Limb (tissue), 2 donors: ENCODE measurements around the gene MYO15A.

ENCODE experiments used
- DNase-seq, 2 donors: peaks; one replicate each; pipeline ENCODE4 v3.0.0-alpha.2; 2016; ENCODE audit errors: extremely low spot score in 2 of 2

MYO15A gene

GRCh38 chr17:18156976-18157280, 48.4 kb downstream of the MYO15A start:
- DNase-seq = no peak

DNA sequence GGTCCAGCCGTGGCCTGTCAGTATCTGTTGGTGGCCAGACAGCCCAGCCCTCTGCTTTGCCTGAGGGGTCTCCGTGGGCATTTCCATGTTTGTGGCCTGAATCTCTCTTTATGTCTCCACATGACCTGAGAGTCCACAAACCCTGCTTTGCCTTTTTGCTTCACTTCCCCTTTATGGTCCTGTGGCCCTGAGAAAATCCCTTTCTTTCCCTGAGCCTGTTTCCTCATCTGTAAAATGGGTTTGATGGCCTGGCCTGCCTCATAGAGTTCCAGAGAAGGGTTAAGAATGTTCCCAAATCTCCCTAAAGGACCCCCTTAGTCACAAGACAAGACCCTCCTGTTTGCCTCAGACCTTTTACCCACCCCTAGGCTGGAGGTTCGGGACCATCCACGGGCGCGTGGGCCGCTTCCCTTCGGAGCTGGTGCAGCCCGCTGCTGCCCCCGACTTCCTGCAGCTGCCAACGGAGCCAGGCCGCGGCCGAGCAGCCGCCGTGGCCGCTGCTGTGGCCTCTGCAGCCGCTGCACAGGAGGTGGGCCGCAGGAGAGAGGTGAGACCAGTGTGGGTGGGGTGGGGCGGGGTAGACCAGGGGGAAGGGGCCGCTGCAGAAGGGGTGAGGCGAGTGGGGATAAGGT, 48.9 kb downstream of the MYO15A start:
- DNase-seq = no peak

- peak; percentile 80 to 91 for DNase-seq
Observed at GRCh38 chr17:18158022-18158600, 49.6 kb downstream of the MYO15A start.

DNA sequence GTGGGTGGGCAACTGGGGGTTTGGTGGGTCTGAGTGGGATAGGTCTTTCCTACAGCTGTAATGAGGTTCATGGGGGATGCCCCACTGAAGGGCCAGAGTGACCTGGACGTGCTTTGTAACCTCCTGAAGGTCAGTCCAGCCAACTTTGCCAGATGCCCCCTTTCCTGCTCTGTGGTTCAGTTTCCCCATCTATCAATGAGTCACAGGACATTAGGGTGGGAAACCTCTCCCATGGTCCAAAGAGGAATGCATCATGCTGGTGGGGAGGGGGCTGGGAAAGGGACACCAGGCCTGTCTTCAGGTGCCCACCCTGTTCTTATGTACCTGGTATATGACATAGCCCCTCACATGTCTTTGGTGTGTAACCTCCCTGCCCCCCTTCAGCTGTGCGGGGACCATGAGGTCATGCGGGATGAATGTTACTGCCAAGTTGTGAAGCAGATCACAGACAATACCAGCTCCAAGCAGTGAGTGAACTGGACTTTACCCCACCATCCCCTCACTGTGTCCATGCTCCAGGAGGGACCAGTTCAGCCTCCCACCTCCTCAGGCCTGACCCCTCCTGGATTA, 51.1 kb downstream of the MYO15A start:
- DNase-seq = no peak

DNA sequence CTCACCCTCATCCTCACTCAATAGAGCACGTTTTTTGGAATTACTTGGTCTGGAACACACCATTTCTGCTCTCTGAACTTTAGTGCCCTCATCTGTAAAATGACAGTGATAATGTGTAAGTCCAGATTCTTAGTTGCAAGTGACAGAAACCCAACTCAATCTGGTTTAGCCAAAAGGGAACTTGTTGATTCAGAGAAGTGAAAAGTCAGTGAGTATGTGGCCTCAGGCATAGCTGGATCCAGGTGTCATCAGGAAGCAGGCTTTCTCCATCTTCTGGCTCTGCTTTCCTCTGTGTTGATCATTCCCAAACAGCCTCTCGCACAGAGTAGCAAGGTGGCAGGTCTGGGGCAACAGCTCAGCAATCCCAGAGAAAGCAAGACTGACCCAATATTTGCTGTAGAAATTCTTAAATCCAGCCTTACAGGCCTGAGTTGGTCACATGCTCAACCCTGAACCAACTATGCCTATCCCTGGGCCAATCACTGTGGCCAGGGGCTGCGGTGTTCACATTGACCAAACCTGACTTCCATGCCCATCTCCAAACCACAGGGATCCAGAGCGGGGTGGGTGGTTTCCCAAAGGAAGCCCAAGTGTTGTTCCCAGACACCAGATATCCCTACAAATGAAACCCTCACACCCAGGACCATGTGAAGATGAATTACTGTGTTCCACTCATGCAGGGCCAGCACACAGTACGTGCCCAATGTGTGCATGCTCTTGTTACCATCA, 51.7 kb downstream of the MYO15A start:
- DNase-seq = no peak

DNA sequence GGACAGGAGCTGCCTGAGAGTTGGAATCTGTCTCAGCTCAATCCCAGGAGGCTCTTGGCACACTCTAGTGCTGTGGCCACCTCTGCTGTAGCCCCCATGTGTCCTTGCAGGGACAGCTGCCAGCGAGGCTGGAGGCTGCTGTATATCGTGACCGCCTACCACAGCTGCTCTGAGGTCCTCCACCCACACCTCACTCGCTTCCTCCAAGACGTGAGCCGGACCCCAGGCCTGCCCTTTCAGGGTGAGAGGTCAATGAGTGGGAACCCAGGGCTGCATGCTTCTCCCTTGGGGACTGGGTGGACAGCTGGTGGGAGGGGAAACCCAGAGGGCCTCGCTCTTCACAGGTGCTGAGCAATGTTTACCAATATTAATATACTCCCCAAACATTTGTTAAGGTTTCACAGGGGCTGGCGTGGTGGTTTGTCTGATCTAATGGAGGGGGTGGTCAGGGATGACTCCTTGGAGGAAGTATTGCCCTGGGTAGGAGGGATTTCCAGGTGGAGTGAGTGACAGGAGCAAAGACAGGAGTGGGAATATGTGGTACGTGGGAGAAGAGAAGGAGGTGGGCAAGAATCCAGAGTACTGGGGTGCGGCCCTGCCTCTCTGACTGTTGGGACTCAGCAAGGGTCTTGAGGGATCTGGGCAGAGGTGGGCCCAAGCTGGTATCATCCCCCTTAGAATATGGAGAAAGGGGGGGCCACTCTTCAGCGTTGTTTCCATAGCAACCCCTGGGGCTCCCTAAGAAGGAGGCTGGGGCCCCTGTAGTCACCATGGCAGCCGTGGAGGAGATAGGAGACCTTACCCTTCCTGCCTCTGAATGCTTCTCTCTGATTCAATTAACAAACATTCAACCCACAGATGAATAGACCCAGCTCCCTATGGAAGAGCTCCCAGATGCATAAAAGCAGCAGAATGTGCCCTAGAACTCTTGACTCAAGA, 52.9 kb downstream of the MYO15A start:
- no peak for DNase-seq

- DNase-seq = no peak
Observed at GRCh38 chr17:18163547-18163946, 55.0 kb downstream of the MYO15A start.

- no peak for DNase-seq
Observed at GRCh38 chr17:18166894-18167293, 58.3 kb downstream of the MYO15A start.

GRCh38 chr17:18167421-18167820, 58.9 kb downstream of the MYO15A start:
- DNase-seq = no peak

GRCh38 chr17:18172531-18173278, 64.1 kb downstream of the MYO15A start:
- no peak for DNase-seq

DNA sequence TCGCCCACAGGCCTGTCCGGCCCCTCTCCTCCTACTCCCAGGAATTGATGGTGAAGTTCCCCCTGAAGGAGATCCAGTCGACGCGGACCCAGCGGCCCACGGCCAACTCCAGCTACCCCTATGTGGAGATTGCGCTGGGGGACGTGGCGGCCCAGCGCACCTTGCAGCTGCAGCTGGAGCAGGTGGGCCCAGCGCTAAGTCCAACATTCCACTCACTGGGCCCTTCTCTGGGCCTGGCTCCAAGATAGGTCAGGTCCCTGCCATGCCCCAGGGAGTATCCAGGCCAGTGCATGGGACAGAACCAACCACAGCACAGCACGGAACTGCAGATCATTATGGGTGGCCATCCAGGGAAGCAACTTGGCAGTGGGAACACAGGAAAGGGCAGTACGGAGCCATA, 65.2 kb downstream of the MYO15A start:
- no peak for DNase-seq

DNA sequence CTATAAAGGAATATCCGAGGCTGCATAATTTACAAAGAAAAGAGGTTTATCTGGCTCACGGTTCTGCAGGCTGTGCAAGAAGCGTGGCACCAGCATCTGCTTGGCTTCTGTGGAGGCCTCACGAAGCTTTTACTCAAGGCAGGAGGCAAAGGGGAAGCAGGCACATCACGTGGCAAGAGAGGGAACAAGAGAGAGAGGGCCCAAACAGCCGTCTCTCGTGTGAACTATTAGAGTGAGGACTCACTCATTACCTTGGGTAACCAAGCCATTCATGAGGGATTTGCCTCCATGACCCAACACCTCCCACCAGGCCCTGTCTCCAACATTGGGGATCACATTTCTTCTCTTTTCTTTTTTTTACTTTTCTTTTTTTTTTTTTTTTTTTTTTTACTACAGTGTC, 67.6 kb downstream of the MYO15A start:
- no peak for DNase-seq

GRCh38 chr17:18177133-18177532, 68.6 kb downstream of the MYO15A start:
- DNase-seq = no peak

- no peak for DNase-seq
Observed at GRCh38 chr17:18177722-18178121, 69.2 kb downstream of the MYO15A start.

DNA sequence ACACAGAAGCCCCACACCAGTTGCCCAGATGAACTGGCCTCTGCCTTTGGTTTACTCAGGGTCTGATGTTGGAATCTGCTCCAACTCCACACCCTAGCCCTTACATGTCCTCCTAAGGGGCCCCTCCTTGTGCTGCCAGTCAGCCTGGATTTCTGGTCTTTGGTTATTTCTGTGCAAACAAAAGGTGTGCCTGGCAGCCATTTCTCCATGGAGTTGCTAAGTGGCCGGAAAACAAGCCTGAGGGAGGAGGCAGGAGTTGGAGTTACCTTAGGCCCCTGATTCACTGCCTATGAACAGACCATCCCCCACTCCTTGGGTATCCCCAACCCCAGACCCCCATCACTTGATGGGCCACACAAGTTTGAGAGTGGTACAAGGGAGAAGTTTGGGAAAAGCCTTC, 70.6 kb downstream of the MYO15A start:
- no peak for DNase-seq

DNA sequence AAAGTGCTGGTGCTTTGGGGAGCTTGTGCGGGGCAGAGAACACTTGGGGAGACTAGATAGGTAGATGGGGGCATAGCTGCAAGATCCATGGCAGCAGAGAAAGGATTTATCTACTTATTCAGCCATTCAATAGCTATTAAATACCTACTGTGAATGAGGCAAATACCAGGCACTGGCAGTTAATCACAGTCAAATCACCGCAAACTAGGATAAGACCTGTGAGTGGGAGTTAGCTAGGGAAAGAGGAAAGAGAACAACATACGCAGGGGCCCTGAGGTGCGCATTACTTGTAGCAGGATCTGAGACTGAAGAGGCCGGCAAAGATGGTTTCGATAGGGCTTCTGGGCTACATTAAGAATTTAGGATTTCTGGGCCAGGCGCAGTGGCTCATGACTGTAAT, 71.2 kb downstream of the MYO15A start:
- no peak for DNase-seq

GRCh38 chr17:18181358-18181757, 72.8 kb downstream of the MYO15A start:
- no peak for DNase-seq

DNA sequence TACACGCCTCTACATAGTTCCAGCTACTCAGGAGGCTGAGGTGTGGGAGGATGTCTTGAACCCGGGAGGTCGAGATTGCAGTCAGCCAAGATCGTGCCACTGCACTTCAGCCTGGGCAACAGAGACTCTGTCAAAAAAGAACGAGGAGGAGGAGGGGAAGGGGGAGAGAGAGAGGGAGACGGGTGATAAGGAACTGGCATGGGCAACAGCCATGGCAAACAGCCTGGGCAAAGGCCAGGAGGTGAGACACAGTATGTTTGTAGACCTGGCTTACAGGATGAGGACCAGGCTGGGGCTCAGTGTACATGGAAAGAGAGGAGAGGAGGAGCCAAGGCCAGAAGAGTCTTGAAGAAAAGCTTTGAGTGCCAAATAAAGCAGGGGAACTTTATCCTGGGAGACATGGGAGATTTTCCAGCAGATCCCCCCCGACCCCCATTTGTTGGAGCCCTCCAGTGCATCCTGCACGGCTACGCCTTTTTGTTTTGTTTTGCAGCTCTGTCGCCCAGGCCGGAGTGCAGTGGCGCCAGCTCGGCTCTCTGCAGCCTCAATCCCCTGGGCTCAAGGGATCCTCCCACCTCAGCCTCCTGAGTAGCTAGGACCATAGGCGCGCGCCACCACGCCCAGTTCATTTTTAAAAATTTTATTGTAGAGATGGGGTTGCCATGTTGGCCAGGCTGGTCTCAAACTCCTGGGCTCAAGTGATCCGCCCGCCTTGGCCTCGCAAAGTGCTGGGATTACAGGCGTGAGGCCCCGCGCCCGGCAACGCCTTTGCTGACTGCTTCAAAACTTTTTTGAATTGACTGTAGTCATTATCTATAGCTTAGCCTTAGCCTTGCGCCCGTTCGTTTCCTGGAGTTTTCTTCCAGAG, 73.8 kb downstream of the MYO15A start:
- DNase-seq = peak in 1 of 2 donors; percentile 40

DNA sequence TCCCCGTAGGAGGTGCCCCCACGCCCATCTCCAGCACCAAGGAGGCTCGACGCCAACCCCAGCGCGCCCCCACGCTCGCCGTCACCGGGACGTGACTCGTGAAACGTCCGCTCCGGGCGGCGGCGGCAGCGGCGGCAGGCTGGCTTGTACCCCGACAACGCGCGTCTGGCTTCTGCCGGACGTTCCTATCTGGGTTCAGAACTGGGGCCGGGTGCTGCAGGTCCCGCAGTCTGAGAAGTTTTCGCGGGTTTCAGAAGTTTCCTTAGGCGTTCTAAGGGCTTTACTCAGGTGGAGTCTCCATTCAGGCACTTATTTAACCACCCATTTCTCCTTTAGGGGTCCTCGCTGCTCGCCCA, 74.4 kb downstream of the MYO15A start:
- DNase-seq = peak; percentile 83 to 92
